GM23338 (cell line): ENCODE data around the gene PPP1R3A. TPM values are rescaled to one million over a fixed set of nuclear protein-coding genes. Genes with fewer than 3 reads are reported as not detected.

Experiments
- ATAC-seq: fragments of 200-7000 bp; cut with Tn5 transposase; 3 replicates; pipeline ENCODE4 v1.9.1; 2020
- DNase-seq: peaks from one replicate; pipeline ENCODE4 v3.0.0-alpha.2; 2015; ENCODE audit warnings: low spot score
- H2AFZ ChIP-seq: fragments of 200-600 bp; sonication (generic); 2 replicates; pipeline ENCODE4 v1.8.0; 2016; ENCODE audit warnings: antibody characterized with exemption, mild to moderate bottlenecking, moderate library complexity
- H3F3A ChIP-seq: fragments of 200-600 bp; sonication (generic); replicated peaks from 2 replicates; pipeline ENCODE4 v1.8.0; 2017; ENCODE audit warnings: antibody characterized with exemption, mixed run types, low read depth
- H3K27ac ChIP-seq: fragments of 200-600 bp; sonication (generic); 2 replicates; pipeline ENCODE4 v1.6.1; 2016; ENCODE audit warnings: low read depth
- H3K27me3 ChIP-seq: fragments of 200-600 bp; sonication (generic); 2 replicates; pipeline ENCODE4 v1.8.0; 2016; ENCODE audit warnings: mild to moderate bottlenecking, mixed run types, moderate library complexity; ENCODE audit not compliant: insufficient read depth
- H3K36me3 ChIP-seq: fragments of 200-600 bp; sonication (generic); 2 replicates; pipeline ENCODE4 v1.8.0; 2016; ENCODE audit warnings: mild to moderate bottlenecking; ENCODE audit not compliant: insufficient read depth
- H3K4me1 ChIP-seq: fragments of 200-600 bp; sonication (generic); 2 replicates; pipeline ENCODE4 v1.8.0; 2016; ENCODE audit warnings: mild to moderate bottlenecking, moderate library complexity; ENCODE audit not compliant: insufficient read depth
- H3K4me2 ChIP-seq: fragments of 200-600 bp; sonication (generic); 2 replicates; pipeline ENCODE4 v1.7.1; 2017; ENCODE audit warnings: mixed run types
- H3K4me3 ChIP-seq: fragments of 200-600 bp; sonication (generic); 2 replicates; pipeline ENCODE4 v1.6.1; 2016; ENCODE audit warnings: mixed run types
- H3K79me2 ChIP-seq: fragments of 200-600 bp; sonication (generic); replicated peaks from 2 replicates; pipeline ENCODE4 v1.8.0; 2017; ENCODE audit warnings: mild to moderate bottlenecking; ENCODE audit not compliant: insufficient read depth
- H3K9me2 ChIP-seq: fragments of 200-600 bp; sonication (generic); 2 replicates; pipeline ENCODE4 v1.8.0; 2017; ENCODE audit not compliant: insufficient read depth
- H4K20me1 ChIP-seq: fragments of 200-600 bp; sonication (generic); replicated peaks from 2 replicates; pipeline ENCODE4 v1.8.0; 2017; ENCODE audit warnings: mild to moderate bottlenecking; ENCODE audit not compliant: insufficient read depth
- H3K27ac Mint-ChIP-seq: 2 replicates; pipeline ENCODE4 v1.8.0; 2020; ENCODE audit warnings: inconsistent platforms, mild to moderate bottlenecking, moderate library complexity, mixed read lengths
- H3K27me3 Mint-ChIP-seq: 3 replicates; pipeline ENCODE4 v1.8.0; 2022; ENCODE audit warnings: low read depth, mild to moderate bottlenecking, moderate library complexity, mixed read lengths, inconsistent platforms; ENCODE audit not compliant: insufficient read depth, poor library complexity
- H3K36me3 Mint-ChIP-seq: 3 replicates; pipeline ENCODE4 v1.8.0; 2021; ENCODE audit warnings: low read depth, mild to moderate bottlenecking, inconsistent platforms, moderate library complexity, mixed read lengths
- H3K4me1 Mint-ChIP-seq: 3 replicates; pipeline ENCODE4 v1.8.0; 2020; ENCODE audit warnings: mild to moderate bottlenecking, inconsistent platforms, mixed read lengths
- H3K4me3 Mint-ChIP-seq: 3 replicates; pipeline ENCODE4 v1.8.0; 2021; ENCODE audit warnings: moderate library complexity, mild to moderate bottlenecking, inconsistent platforms, mixed read lengths
- H3K9me3 Mint-ChIP-seq: 3 replicates; pipeline ENCODE4 v1.8.0; 2020; ENCODE audit warnings: moderate library complexity, mild to moderate bottlenecking, inconsistent platforms, mixed read lengths
- CREB1 ChIP-seq: fragments of 250-450 bp; sonication (Bioruptor Pico); IDR thresholded peaks from 2 replicates; pipeline ENCODE4 v1.5.0; 2020; ENCODE audit warnings: low read depth, mild to moderate bottlenecking, moderate library complexity
- CTCF ChIP-seq, 2 experiments: fragments of 200-600 bp in 1 of 2; sonication (generic) in 1 of 2; conservative IDR thresholded peaks; 2 replicates each; pipeline versions ENCODE4 v1.5.1 to v1.6.1; 2016 to 2017; ENCODE audit warnings: antibody characterized with exemption in 2 of 2, low read depth in 2 of 2, mild to moderate bottlenecking in 2 of 2, moderate library complexity in 1 of 2
- ETS1 ChIP-seq: IDR thresholded peaks from 2 replicates; pipeline ENCODE4 v1.6.1; 2016; ENCODE audit warnings: antibody characterized with exemption
- EZH2 ChIP-seq: fragments of 200-600 bp; sonication (generic); IDR thresholded peaks from one replicate; pipeline ENCODE4 v1.8.0; 2017; ENCODE audit warnings: antibody characterized with exemption, mild to moderate bottlenecking, low read depth; ENCODE audit not compliant: unreplicated experiment
- EZH2phosphoT487 ChIP-seq: fragments of 200-600 bp; sonication (generic); IDR thresholded peaks from one replicate; pipeline ENCODE4 v1.8.1; 2018; ENCODE audit warnings: antibody characterized with exemption; ENCODE audit not compliant: unreplicated experiment
- JUNB ChIP-seq: IDR thresholded peaks from one replicate; pipeline ENCODE4 v1.6.1; 2016; ENCODE audit warnings: antibody characterized with exemption; ENCODE audit not compliant: unreplicated experiment
- NANOG ChIP-seq: IDR thresholded peaks from 2 replicates; pipeline ENCODE4 v1.6.1; 2016; ENCODE audit warnings: antibody characterized with exemption, borderline replicate concordance
- POLR2AphosphoS5 ChIP-seq: IDR thresholded peaks from 2 replicates; pipeline ENCODE4 v1.6.1; 2016; ENCODE audit warnings: antibody characterized with exemption, low read depth
- REST ChIP-seq: IDR thresholded peaks from one replicate; pipeline ENCODE4 v1.6.1; 2018; ENCODE audit warnings: antibody characterized with exemption; ENCODE audit not compliant: unreplicated experiment
- STAT1 ChIP-seq: IDR thresholded peaks from one replicate; pipeline ENCODE4 v1.6.1; 2016; ENCODE audit warnings: antibody characterized with exemption; ENCODE audit not compliant: unreplicated experiment
- ZNF114 ChIP-seq: fragments of 250-450 bp; sonication (Bioruptor Pico); IDR thresholded peaks from 2 replicates; pipeline ENCODE4 v1.5.0; 2020; ENCODE audit warnings: mild to moderate bottlenecking, moderate library complexity
- ZNF331 ChIP-seq: fragments of 250-450 bp; sonication (Bioruptor Pico); IDR thresholded peaks from 2 replicates; pipeline ENCODE4 v1.5.0; 2020; ENCODE audit warnings: low read depth, mild to moderate bottlenecking, moderate library complexity
- polyA plus RNA-seq: library from polyadenylated mRNA; unstranded; fragments of >200 nt; fragmentation: Nextera tagmentation; extraction: Ambion mirVana; gene quantifications from 2 replicates; pipeline ENCODE4 v1.2.1, GENCODE V29; 2016
- total RNA-seq: library from RNA; depleted of rRNA; stranded (reverse); fragments of >200 nt; shearing (Covaris generic); gene quantifications from 2 replicates; pipeline ENCODE4 v1.2.3, GENCODE V29; 2014
- TF ChIP-seq, protein P1 (sequence below): fragments of 250-450 bp; sonication (Bioruptor Pico); IDR thresholded peaks from 2 replicates; pipeline ENCODE4 v1.5.0; 2020; ENCODE audit warnings: mild to moderate bottlenecking, moderate library complexity

The PPP1R3A gene
- total and polyA plus RNA-seq, 2 experiments from 2014 or later, result 0.28 TPM; not detected in 1

- Histone ChIP-seq H3K4me1 (no peaks in the 10 kb centered on the region), H2AFZ (no peak overlapping the region), H3K4me3 (no peak overlapping the region), H3F3A (no peaks in the 10 kb centered on the region), H3K27me3 (no peaks in the 10 kb centered on the region), H3K27ac (no peak overlapping the region), H3K4me2 (no peak overlapping the region), H3K9me2 (no peaks in the 10 kb centered on the region; the same call in 1 of the 2 replicates), H4K20me1 (no peaks in the 10 kb centered on the region), H3K36me3 (peaks cover 4% of the 10 kb centered on the region; the same call in 1 of the 2 replicates), H3K79me2 (no peaks in the 10 kb centered on the region)
- Mint-ChIP-seq H3K9me3 (peaks cover 23% of the 10 kb centered on the region), H3K27me3 (no peaks in the 10 kb centered on the region), H3K36me3 (peaks cover 17% of the 10 kb centered on the region), H3K27ac (no peak overlapping the region), H3K4me3 (no peak overlapping the region), H3K4me1 (no peaks in the 10 kb centered on the region)
- DNase-seq (no peak), ATAC-seq (no peak)
- TF ChIP-seq CTCF (conservative IDR thresholded peaks at IDR 0.05; ENCODE audit: low read depth in 2 of 2) (no peak), STAT1 (no peak), EZH2 (no peak), ZNF331 (CRISPR knock-in tag) (no peak), NANOG (no peak), EZH2phosphoT487 (no peak), JUNB (no peak), REST (no peak), POLR2AphosphoS5 (no peak), CREB1 (no peak), ZNF114 (CRISPR knock-in tag) (no peak), ETS1 (no peak)
- TF ChIP-seq, protein P1, sequence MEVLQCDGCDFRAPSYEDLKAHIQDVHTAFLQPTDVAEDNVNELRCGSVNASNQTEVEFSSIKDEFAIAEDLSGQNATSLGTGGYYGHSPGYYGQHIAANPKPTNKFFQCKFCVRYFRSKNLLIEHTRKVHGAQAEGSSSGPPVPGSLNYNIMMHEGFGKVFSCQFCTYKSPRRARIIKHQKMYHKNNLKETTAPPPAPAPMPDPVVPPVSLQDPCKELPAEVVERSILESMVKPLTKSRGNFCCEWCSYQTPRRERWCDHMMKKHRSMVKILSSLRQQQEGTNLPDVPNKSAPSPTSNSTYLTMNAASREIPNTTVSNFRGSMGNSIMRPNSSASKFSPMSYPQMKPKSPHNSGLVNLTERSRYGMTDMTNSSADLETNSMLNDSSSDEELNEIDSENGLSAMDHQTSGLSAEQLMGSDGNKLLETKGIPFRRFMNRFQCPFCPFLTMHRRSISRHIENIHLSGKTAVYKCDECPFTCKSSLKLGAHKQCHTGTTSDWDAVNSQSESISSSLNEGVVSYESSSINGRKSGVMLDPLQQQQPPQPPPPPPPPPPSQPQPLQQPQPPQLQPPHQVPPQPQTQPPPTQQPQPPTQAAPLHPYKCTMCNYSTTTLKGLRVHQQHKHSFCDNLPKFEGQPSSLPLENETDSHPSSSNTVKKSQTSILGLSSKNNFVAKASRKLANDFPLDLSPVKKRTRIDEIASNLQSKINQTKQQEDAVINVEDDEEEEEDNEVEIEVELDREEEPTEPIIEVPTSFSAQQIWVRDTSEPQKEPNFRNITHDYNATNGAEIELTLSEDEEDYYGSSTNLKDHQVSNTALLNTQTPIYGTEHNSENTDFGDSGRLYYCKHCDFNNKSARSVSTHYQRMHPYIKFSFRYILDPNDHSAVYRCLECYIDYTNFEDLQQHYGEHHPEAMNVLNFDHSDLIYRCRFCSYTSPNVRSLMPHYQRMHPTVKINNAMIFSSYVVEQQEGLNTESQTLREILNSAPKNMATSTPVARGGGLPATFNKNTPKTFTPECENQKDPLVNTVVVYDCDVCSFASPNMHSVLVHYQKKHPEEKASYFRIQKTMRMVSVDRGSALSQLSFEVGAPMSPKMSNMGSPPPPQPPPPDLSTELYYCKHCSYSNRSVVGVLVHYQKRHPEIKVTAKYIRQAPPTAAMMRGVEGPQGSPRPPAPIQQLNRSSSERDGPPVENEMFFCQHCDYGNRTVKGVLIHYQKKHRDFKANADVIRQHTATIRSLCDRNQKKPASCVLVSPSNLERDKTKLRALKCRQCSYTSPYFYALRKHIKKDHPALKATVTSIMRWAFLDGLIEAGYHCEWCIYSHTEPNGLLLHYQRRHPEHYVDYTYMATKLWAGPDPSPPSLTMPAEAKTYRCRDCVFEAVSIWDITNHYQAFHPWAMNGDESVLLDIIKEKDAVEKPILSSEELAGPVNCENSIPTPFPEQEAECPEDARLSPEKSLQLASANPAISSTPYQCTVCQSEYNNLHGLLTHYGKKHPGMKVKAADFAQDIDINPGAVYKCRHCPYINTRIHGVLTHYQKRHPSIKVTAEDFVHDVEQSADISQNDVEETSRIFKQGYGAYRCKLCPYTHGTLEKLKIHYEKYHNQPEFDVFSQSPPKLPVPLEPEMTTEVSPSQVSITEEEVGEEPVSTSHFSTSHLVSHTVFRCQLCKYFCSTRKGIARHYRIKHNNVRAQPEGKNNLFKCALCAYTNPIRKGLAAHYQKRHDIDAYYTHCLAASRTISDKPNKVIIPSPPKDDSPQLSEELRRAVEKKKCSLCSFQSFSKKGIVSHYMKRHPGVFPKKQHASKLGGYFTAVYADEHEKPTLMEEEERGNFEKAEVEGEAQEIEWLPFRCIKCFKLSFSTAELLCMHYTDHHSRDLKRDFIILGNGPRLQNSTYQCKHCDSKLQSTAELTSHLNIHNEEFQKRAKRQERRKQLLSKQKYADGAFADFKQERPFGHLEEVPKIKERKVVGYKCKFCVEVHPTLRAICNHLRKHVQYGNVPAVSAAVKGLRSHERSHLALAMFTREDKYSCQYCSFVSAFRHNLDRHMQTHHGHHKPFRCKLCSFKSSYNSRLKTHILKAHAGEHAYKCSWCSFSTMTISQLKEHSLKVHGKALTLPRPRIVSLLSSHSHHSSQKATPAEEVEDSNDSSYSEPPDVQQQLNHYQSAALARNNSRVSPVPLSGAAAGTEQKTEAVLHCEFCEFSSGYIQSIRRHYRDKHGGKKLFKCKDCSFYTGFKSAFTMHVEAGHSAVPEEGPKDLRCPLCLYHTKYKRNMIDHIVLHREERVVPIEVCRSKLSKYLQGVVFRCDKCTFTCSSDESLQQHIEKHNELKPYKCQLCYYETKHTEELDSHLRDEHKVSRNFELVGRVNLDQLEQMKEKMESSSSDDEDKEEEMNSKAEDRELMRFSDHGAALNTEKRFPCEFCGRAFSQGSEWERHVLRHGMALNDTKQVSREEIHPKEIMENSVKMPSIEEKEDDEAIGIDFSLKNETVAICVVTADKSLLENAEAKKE (CRISPR knock-in tag), result no peak
Observed at GRCh38 chr7:113963356-113963755, 44.5 kb upstream of the PPP1R3A start.
